GM18520 (cell line): ENCODE results near the gene MAL.
A peak's percentile ranks its signal among the peaks of the same experiment; 100 is the strongest.
"Not testable (repeated sequence)": the region's sequence is repeated elsewhere in the genome, so short reads cannot be mapped to it uniquely, and the experiment has no call there.

ENCODE experiments used
- ATAC-seq: cut with Tn5 transposase; IDR thresholded peaks from one replicate; pipeline ENCODE4 v1.9.1; 2021; ENCODE audit not compliant: unreplicated experiment

The MAL gene

DNA sequence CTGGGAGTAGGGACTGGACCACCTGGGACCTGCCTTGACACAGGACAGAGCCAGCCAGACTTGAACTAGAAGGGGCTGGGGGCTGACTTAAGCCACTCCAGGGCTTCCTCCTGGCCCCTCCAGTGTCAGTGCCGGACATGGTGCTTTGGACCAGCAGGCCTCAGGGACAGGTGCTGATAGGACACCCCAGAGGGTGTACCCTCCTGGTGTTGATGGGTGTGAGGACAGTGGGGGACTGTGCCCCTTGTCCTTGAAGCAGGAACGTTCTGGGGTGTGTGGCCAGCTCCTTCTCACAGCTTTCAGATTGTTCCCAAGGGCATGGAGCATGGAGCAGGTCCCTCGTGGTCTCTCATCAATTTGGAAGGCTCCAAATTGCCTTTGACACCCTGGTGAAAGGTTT lies 6.8 kb downstream of the MAL start:
- no peak for ATAC-seq

DNA sequence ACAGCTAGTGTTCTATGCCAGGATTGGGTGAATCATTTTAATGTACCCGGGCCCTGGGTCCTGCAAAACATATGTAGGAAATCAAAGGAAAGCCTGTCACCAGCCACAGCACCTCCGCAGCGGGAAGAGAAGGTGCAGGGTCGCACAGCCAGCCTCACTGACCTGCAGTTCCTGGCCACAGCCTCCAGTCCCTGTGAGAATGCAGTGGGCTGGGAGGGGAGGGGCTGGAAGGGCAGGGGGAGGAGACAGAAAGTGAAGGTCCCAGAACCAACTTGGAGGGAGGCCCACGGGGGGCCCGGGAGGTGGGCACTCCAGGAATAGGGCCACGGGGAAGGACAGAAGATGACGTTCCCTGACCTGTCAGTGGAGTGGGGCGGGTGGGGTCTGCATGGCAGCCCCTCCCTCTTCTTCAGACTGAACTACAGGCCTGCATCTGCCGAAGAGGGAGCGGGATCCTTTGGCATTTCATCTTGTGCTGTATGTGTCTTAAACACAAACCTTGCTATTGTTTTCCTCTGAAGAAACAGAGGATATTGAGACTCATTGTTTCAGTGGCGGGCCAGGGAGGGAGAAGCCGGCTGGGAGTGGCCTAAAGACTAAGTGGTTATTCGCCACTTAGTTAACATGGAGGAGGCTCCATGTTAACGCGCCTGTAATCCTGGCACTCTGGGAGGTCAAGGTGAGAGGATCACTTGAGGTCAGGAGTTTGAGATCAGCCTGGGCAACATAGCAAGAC lies 7.5 kb downstream of the MAL start:
- no peak for ATAC-seq

DNA sequence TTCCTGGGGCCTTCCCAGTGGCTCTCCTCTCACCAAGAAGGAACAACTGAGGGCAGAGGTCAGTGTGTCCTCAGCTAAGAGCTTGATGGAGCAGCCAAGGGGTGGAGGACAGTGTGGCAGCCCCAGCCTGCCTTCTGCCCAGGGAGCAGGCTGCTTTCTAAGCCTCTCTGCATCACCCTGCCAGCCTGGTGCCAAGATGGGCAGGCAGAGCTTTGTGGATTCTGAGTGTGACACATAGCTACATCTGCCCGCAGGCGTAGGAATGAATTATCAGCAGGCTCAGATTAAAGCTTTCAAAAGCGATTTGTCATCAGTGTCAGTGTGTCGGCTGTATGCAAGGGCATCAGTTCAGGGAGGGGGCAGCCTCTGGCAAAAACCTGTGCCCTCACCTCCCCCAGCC lies 8.7 kb downstream of the MAL start:
- no peak for ATAC-seq

DNA sequence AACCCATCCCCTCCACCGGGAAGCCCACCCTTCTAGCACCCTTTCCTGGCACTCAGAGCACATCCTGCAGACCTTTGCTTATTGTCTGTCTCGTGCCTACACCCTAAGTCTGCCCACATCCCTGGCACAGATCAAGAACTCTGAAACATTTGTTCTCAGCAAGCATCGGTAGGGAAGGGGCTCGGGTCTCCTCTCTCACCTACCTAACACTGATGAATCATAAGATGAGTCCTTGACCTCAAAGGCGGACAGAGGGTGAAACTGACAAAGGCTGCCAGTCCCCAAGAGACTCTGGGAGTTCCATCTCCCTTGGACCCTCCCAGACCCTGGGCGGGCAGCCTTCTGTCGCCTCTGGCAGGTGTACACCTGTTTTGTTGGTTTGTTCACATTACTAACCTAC lies 9.3 kb downstream of the MAL start:
- ATAC-seq = no peak

DNA sequence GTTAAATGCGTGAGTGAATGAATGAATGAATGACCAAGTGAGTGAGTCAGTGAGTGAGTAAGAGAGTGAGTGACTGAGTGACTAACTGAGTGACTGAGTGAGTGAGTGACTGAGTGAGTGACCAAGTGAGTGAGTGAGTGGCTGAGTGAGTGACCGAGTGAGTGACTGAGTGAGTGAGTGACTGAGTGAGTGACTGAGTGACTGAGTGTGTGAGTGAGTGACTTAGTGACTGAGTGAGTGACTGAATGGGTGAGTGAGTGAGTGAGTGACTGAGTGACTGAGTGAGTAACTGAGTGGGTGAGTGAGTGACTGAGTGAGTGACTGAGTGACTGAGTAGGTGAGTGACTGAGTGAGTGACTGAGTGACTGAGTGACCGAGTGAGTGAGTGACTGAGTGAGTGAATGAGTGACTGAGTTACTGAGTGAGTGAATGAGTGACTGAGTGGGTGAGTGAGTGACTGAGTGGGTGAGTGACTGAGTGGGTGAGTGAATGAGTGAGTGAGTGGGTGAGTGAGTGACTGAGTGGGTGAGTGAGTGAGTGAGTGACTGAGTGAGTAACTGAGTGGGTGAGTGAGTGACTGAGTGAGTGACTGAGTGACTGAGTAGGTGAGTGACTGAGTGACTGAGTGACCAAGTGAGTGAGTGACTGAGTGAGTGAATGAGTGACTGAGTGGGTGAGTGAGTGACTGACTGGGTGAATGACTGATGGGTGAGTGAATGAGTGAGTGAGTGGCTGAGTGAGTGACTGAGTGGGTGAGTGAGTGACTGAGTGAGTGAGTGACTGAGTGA lies 11.3 kb downstream of the MAL start:
- no peak for ATAC-seq

DNA sequence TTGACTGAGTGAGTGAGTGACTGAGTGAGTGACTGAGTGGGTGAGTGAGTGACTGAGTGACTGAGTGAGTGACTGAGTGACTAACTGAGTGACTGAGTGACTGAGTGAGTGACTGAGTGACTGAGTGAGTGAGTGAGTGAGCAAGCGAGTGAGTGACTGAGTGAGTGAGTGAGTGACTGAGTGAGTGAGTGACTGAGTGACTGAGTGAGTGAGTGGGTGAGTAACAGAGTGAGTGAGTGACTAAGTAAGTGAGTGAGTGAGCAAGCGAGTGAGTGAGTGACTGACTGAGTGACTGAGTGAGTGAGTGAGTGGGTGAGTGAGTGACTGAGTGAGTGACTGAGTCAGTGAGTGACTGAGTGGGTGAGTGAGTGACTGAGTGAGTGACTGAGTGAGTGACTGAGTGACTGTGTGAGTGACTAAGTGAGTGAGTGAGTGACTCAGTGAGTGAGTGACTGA lies 11.9 kb downstream of the MAL start:
- no peak for ATAC-seq

DNA sequence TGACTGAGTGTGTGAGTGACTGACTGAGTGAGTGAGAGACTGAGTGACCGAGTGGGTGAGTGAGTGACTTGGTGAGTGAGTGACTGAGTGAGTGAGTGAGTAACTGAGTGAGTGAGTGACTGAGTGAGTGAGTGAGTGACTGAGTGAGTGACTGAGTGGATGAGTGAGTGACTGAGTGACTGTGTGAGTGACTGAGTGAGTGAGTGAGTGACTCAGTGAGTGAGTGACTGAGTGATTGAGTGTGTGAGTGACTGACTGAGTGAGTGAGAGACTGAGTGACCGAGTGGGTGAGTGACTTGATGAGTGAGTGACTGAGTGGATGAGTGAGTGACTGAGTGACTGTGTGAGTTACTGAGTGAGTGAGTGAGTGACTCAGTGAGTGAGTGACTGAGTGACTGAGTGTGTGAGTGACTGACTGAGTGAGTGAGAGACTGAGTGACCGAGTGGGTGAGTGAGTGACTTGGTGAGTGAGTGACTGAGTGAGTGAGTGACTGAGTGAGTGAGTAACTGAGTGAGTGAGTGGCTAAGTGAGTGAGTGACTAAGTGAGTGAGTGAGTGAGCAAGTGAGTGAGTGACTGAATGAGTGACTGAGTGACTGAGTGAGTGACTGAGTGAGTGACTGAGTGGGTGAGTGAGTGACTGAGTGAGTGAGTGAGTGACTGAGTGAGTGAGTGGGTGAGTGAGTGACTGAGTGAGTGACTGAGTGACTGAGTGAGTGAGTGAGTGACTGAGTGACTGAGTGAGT lies 12.5 kb downstream of the MAL start:
- not testable (repeated sequence) for ATAC-seq

DNA sequence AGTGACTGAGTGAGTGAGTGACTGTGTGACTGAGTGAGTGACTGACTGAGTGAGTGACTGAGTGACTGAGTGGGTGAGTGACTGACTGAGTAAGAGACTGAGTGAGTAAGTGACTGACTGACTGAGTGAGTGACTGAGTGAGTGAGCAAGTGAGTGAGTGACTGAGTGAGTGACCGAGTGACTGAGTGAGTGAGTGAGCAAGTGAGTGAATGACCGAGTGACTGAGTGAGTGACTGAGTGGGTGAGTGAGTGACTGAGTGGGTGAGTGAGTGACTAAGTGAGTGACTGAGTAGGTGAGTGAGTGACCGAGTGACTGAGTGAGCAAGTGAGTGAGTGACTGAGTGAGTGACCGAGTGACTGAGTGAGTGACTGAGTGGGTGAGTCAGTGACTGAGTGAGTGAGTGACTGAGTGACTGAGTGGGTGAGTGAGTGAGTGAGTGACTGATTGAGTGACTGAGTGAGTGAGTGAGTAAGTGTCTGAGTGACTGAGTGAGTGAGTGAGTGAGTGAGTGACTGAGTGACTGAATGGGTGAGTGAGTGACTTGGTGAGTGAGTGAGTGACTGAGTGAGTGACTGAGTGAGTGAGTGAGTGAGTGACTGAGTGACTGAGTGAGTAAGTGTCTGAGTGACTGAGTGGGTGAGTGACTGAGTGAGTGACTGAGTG lies 13.3 kb downstream of the MAL start:
- no peak for ATAC-seq

DNA sequence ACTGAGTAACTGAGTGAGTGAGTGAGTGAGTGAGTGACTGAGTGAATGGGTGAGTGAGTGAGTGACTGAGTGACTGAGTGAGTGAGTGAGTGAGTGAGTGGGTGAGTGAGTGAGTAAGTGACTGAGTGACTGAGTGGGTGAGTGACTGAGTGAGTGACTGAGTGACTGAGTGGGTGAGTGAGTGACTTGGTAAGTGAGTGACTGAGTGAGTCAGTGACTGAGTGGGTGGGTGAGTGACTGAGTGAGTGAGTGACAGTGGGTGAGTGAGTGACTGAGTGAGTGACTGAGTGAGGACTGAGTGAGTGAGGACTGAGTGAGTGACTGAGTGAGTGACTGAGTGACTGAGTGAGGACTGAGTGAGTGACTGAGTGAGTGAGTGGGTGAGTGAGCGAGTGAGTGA lies 13.9 kb downstream of the MAL start:
- no peak for ATAC-seq

DNA sequence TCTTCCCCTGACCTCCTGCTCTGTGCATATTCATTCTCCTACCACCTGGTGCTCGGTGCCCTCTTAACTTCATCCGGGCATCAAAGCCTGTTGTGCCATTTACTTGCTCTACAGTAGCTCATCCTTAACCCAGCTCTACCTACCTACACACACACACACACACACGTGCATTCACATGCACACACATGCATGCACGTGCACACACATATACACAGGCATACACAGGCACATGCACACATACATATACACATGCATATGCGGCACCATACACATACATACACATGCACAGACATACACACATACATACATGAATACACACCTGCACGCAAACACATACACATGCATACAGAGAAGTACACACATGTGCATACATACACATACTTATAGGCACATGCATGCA lies 14.5 kb downstream of the MAL start:
- no peak for ATAC-seq

DNA sequence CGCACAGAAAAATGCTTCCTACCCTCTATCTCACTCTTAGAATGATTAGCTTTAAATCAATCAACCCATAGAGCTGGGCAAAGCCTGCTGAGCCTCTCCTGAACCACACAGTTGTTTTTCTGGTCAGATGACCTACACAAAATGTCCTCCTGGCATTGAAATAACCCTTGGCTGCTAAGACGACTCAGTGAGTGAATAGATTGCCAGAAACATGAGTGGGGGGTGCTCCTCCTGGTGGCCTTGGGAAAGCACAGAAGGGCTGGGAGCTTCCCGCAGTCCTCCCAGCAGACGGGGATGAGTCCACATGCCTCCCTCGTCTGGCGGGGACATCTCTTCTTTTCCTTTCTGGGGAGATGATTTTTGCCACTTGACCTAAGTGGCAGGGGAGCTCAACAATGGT lies 14.9 kb downstream of the MAL start:
- no peak for ATAC-seq

DNA sequence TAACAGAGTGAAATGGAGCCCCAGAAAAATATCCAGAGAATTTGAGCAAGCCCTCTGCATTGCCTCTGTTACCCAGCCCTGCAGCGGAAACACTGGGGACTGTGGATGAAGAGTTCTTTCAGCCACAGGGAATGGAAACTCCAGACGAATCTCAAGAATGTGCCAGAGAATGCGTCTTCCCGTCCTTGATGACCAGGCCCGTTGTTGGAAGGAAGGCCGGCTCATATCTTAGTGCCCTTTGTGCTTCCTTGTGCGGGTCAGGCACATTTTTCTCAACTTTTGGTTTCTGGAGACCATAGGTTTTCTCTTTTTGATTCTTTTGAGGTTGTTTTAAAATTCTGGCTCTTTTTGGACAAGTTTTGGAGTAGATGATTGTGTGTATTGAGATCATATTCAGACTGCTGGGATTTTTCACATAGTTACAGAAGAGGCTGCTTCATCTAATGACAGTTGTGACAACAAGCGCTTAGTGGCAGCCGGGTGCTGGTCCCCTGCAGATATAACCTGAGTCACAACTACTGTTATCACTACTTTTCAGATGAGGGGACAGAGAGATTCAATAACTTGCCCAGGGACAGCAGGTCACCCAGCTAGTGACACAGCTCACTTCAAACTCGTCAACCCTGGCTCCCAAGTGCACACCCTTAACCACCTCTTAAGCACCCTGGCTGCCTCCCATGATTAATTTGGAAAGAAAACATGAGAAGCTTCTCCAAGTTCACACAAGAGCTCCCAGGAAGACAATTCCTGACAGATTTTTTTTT lies 15.7 kb downstream of the MAL start:
- peak; percentile 26 for ATAC-seq

DNA sequence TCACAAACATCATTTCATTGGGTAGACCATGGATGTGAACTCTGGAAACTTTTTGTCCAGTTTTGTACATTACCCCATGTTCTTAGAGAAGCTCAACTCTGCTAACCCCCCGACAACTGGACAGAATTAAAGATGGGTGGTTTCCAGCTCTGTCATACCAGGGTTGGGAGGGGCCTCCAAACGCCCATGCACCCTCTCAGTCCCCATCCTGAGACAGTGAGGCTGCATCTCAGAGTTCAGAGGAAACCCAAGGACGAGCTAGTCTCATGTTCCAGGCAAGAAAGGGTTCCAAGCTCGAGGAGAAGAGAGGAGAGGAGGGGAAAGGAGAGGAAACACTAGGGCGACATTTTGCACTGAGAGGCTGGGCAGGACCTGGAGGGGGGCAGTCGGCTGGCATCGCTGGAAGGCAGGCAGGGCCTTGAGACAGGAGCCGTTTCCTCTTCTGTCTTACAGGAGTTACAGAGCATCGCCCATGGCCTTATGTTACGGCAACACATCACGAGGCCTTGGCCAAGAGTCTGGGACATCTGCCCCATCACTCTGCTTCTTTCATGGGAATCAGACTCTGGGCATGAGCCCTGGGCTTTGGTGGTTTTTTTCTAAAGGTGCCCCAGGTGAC lies 16.4 kb downstream of the MAL start:
- ATAC-seq = no peak

DNA sequence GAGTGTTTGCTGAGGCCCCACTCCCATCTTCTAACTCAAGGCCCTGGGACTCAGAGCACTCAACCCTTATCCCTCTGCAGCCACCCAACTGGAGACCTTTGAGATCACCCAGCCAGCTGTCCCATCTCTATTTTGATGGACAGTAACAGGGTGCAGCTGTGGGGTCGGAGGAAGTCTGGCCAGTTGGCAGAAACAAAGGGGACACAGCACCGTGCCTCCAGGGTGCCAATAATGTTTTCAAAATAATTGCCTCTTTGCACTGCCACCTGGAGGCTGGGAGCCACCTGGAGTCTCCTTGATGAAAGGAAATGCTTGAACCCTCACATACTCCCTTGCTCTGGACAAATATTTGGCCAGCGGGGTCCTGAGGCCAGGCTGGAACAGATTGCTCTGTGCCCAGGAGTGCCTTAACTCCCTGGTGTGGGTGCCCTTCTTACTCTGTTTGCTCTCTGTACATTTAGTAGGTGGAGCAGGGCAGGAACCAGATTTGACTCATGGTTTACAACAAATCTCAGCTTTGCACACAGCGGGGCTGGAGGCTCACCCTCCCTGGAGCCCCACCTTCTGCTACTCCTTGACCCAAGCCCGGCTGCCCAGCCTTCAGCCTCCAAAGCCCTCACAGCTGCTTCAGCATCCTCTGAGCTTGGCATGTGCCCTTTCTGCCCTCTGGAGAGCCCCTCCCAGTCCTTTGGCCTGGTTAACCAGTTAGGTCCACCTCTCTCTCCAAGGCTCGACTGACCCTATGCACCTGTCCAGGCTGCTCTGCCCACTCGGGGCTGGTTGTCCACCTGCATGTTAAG lies 17.2 kb downstream of the MAL start:
- ATAC-seq = no peak

DNA sequence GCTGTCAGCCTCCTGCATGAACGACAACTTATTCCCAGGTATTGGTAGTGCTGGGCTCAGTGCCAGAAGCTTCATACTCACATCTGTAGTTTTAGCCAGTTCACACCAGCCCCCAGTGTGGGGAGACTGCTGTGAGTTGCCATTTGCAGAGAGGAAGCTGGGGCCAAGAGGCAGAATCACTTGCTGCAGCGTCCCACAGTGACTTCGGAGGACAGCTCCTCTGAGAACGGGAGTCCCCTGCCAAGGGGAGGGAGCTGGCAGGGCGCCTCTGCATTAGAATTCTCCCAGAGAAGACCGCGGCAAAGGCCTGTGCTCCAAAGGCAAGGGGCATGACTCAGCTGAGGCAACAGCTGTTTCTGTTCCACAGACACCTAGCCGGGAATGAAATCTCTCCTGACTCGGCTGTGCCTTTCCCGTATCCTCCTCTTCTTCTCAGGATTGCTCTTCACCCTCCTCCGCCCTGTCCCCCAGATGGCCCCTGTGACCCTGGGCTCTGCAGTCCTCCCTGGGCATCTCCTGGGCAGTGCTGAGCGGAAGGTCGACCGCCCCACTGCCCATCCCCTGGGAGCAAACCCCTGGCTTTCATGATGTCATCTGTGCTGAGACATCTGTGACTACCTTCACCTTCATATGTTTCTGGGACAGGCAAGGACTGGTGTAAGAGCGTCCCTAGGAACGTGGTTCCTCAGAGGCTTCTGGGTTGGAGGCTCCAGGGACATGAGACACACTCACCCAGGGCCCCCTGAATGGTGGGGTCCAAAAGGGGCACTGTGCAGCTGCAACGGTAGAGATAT lies 18.0 kb downstream of the MAL start:
- ATAC-seq = peak; percentile 55

DNA sequence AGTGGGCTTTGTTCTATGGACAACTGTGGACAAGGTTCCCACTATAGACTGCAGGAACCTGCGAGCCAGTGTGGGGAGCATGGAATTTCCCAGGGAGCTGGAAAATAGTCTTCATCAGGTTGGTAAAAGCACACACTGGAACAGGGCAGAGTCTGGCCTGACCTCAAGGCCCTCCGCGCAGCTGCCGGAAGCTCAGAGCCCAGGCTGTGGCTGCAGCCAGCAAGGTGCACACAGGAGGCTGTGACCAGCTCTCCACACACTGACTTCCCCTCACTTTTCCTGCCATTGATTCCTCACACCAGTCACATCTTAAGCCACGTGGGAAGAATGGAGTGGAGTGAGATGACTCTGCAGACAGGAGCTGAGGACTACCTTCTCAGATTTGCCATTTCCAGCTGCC lies 19.1 kb downstream of the MAL start:
- no peak for ATAC-seq

DNA sequence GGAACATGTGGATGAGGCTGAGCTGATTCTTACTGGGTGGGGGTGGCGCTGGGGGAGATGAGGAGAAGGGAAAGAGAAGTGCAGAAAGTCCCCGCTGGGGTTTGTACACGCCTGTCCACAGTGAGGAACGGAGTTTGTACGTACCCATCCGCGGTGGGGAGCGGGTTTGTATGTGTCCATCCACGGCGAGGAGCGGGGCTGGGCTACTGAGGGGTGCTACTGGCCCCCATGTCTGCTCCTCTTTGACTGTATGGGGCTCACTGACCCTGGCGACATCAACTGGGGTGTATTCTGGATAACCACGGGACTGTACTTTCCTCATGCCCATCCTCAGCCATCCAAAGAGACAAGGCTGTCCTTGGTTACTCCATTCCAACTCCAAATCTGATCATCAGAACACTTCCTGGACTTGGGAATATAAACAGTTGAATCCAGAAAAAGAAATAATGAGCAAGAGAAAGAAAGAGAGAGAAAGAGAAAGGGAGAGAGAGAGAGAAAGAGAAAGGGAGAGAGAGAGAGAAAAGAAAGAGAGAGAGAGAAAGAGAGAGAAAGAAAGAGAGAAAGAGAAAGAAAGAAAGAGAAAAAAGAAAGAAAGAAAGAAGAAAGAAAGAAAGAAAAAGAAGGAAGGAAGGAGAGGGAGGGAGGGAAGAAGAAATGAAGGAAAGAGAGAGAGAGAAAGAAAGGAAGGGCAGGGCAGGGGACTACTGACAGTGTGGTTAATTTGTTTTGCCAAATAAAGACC lies 21.0 kb downstream of the MAL start:
- ATAC-seq = no peak
